Stimulated activated CD4-positive, alpha-beta T cell treated with anti-CD3 and anti-CD28 coated beads, Interleukin-2, amount 100 ng/mL, for 24 hours (primary cell): ENCODE data around the gene ZBP1.

Source experiments
- DNase-seq, 2 donors: peaks; one replicate each; pipeline ENCODE4 v3.0.0-alpha.2; 2020

The ZBP1 gene

GRCh38 chr20:57596358-57596757 lies 23.9 kb downstream of the ZBP1 start:
- DNase-seq = no peak

DNA sequence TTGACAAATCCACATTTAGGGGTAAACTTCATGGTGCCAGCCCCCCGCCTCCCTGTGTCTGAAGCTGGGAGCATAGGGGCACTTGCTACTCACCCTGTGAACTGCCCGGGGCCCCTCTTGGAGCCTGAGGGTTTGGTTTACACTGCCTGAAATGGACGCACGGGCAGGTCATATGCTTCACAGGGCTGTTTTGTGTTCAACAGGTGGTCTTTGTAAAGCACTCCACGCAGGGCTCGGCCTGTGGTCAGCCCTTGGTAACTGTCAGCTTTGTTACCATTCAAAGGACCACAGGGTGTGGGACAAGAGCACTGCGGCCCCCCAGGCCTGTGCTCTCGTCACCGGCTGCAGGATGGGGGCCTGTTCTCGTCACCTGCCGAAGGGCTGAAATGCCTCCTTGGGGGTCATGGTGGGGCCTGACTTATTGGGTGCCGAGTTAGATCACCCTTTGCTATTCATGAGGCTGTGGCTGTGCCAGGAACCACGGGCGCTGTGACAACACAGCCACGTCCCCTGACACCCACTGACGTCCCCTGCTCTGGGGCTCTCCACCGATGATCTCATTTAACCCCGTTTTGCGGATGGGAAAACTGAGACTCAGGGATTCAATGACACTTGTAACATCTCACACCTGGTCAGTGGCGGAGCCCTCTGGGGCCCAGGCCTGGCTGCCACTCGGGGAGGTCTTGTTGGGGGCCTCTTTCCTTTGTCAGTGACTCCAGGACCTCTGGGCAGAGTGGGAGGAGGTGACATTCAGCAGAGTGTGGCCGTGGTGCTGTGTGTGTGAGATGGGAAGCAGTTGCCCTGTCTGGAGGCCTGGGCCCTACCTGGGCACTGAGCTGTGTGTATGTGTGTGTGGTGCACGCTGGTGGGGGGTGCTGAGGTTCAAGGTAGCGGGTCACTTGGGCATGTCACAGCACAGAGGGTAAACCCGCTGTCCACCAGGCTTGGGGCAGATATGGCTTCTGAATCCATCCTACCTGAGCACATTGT lies 24.9 kb downstream of the ZBP1 start:
- DNase-seq = no peak

DNA sequence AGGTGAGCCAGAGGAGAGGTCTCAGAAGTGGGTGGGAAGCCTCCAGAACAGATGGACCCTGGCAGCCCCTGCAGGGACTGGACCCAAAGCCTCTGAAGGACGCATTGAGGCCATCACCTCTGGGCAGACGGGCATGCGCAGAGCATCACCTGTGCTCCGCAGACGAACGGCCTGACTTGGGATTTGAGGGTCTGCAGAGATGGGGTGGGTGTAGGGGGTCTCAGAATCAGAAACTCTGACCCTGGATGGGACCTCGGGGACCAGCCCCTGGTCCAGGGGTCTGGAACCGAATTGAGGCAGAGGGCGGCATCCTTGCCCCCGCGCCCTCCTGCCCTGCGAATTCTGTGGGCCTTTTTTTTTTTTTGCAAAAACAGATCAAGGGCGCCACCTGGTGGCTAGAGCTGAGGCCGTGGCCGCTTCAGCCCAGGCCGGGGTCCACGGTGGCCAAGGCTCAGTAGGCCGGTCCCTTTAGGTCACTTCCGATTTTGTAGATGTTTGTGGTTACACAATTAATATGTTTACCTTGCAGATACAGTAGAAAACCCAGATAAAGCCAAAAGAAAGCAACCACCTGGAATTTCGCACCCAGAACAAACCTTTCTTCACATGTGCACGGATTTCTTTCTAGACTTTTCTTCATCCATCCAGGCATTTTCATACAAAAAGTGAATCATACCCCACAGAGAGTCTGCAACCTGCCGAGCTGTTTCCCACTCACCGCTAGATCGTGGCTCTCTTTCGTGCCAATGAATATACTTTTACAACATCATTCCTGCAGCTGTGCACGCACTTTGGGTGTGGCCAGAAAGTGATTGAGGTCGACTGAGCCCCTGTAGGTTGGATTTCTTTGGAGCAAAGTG lies 25.9 kb downstream of the ZBP1 start:
- peak; percentile 68 to 71 for DNase-seq

- DNase-seq = no peak
Observed at GRCh38 chr20:57593134-57593886, 26.9 kb downstream of the ZBP1 start.

GRCh38 chr20:57592263-57593092 lies 27.7 kb downstream of the ZBP1 start:
- no peak for DNase-seq

DNA sequence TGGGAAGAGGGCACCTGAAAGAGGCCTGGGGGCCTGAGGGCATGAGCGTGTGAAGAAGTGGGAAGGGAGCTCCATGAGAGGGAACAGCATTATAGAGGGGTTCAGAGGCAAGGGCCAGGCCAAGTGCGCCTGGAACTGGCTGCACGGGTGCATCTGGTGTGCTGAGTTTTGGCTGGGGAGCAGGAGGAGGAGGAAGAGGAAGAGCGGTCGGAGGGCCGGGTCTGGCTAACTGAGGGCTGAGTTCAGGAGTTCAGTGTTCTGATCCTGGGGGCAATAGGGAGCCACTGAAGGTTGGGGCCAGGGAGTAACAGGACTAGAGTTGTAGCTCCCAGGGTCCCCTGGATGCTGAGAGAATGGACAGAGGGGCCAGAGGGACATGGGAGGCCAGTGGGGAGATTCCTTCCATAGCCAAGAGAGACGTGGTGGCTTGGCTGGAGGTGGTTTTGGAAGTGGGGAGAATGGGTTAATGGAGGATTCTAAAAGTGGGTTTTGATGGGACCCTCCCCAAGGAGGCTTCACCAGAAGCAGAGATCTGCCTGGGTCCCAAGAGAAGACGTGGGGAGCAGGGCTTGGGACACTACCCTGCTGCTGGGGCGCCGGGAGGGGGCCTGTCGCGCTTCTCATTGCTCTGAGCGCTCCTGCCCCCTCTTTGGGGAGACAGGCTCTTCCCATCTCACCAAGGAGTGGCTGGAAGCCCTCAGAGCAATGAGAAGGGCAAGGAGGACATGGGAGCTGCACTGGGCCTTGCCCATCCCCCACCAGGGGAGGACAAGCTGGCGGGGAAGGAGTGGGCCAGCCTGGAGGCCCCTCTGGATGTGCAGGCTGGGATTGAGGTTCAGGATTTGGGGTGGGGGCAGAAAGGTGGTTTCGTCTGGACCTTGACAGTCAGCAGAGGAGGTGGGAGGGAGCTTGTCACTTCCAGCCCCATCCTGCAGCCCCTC lies 28.7 kb downstream of the ZBP1 start:
- DNase-seq = no peak

DNA sequence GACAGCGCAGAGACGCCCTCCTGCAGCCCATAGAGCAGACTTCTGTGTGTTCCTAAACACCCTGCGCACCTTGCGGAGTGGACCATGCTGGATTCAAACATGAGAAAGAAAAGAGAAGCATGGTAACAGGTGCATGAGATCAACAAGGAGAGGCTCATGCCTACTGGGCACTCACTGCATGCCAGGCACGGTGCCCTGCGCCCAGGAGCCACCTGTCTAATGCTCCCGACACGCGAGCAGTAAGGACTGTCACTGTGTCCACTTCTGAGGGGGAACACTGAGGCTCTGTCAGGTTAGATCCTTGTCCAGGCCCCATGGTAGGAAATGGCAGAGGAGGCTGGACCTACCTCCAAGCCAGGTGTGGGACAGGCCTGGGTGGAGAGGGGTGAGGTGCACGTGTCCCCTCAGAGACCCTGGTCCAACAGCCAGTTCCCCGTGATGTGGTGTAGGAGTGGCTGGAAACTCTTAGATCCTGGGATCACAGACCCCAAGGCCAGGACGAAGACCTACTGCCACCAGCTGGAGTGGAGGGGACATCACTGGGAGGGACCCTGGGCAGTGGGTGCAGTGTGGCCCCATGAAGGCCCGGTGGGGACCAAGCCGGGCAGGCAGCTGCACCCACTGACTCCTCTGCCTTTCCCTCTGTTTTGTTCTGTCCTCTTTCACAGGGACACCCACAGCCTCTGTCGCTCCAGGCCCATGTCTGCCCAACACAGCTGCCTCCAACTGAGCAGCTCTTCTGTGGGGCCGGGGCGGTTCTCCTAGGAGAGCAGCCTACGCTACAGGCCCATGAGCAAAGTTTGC lies 29.5 kb downstream of the ZBP1 start:
- DNase-seq = no peak

DNA sequence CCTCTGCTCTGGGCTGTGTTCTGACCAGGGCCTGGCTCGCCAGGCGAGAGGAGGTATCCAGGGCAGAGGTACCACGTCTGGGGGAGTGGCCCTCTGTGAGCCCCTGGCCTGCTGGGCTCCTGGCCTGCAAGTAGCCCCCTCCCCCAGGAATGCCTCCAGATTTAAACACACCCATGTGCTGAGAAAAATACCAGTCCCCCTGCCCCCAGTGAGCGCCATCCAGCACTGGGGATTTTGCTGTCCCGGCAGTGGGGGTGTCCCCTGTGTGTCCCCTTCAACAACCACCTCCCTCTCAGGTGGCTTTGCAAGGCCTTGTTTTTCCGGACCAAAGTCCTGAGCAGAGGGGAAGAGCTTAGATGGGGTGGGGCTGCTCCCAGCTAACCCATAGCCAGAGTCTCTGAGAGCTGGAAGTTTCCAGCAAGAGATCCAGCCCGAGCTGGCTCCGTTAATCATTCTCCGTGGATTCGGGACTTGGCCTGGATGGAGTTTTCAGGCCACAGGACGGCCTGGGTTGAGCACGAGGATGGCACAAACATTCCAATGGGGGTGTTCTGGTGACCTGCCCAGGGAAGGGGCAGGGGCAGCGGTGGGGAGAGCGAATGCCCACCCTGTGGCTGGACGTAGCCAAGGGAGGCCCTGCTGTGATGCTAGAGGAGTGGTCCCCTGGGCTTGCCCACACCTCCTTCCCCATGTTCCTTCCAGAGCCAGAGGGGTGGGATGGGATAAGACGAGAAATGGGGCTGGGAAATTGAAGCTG lies 30.3 kb downstream of the ZBP1 start:
- DNase-seq = no peak

- DNase-seq = no peak
Observed at GRCh38 chr20:57589123-57589727, 31.0 kb downstream of the ZBP1 start.

GRCh38 chr20:57588596-57588995 lies 31.6 kb downstream of the ZBP1 start:
- no peak for DNase-seq

DNA sequence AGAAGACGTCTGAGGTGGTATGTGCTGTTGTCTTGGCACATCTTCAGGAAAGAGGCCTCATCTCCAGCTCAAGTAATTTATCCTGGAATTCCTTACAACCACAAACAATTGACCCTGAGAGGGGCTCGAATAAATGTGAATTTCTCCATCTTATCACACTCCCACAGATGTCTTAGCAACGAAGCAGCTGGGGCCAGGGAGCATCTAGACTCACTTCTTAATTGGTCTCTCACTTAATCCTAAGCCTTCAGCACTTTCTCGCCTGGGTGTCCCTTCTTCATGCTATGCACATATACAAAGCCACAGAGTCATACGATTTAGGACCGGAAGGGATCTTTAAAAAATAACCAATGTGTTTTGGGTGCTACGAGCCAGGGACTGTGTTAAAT lies 32.2 kb downstream of the ZBP1 start:
- DNase-seq = no peak

GRCh38 chr20:57587278-57587988 lies 32.8 kb downstream of the ZBP1 start:
- DNase-seq = no peak

DNA sequence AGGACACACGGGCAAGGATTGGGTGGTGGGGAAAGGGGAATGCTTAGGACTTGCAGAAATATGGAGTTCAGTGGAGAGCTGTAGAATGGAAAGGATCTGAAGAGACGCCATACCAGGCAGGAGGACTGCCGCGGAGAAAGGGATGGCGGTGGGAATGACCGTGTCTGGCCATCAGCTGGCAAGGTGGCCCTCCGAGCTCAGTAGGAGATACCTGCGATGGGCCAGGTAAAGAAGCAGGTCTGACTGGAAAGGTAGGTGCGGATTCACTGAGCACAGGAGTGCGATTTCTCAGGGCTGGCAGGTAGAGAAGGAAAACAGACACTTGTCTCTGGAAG lies 33.3 kb downstream of the ZBP1 start:
- DNase-seq = no peak

DNA sequence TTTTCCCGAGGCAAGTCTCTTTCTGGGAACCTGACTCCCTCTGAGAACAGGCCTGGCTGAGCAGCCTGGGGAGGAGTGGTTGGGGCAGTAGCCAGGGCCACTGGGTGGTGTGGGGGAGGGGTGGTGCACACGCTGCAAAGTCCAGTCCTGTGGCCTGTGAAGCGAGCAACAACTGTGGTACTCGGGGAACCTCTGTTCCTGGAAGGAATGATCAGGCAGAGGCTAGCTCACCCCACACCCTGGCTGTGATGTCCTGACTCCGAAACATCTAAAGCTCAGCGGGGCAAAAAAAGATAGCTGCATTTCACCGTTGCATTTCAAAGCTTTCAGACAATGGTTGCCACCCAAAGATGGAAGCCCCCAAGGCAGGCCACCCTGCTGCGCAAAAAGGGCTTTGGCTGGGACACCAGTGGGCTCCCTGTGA lies 33.8 kb downstream of the ZBP1 start:
- no peak for DNase-seq

- DNase-seq = no peak
Observed at GRCh38 chr20:57585466-57586213, 34.6 kb downstream of the ZBP1 start.

DNA sequence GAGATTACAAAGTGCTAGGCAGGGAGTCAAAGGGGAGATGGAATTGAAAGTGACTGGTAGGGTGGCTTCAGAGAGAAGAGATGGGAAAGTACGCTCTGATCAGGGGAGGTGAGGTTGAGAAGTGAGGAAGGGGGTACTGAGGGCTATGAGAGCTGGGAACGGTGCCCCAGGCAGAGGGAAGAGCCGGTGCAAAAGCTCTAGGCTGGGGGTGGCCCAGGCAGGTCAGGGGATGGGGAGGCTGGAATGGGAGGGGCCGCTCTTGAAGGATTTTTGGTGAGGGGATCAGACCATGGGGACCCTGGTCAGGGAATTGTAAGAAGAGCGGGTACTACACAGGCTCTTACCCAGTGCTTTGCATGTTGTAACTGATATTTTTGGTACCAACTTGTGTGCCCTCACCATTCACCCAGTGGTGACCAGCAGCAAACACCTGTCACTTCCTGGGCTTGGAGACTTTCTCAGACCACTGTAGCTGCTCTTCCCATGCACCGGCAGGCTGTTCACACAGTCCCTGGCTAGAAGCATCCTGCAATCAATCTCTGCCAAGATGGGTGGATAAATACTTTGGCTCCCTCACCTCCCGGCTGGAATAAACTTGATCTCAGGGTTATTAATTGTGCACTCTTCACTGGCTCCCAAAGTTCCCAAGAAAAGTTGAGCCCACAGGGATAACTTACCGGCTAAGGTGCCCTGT lies 35.3 kb downstream of the ZBP1 start:
- no peak for DNase-seq
